Erythroblast (primary cell): Measurements from ENCODE around the gene SLC12A4.

Experiments used
- GATA1 ChIP-seq: IDR thresholded peaks from 2 replicates; pipeline ENCODE4 v1.6.1; 2011; ENCODE audit warnings: low read depth, mild to moderate bottlenecking, control low read depth, low read length, moderate library complexity
- POLR2A ChIP-seq: IDR thresholded peaks from 2 replicates; pipeline ENCODE4 v1.6.1; 2011; ENCODE audit warnings: mild to moderate bottlenecking, low read length

DNA sequence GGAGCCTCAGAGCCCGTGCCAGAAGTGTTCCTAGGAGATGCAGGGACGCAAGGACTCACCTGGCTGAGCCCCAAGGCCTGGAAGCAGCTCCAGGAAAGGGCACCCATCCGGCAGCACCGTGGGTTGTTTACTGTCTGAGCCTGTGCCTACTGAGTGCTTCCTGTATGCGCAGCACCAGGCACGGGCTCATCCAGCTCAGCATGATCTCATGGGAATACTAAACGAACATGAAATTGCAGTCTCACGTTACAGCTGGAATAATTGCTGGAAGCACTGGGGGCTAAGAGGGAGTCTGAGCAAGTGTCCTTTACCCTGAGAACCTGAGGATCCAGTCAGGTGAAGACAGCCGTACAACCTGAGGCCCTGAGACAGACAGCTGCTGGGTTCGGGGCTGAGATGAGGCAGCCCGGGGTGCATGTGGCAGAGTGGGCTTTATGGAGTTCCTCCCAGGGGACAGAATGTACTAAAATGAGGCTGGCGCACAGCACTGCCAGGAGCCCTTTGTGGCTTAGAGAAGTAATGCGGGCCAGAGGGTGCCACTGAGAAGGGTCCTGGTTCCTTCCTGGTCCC is 42.2 kb downstream of the SLC12A4 start:
- TF ChIP-seq POLR2A: no peak
- TF ChIP-seq GATA1: no peak
